Mesenchymal stem cell (in vitro differentiated cells and primary cell): ENCODE measurements around the gene JCHAIN.
A peak's percentile ranks its signal among the peaks of the same experiment; 100 is the strongest.

ENCODE experiments used
- DNase-seq: peaks from one replicate; pipeline ENCODE4 v3.0.0-alpha.2; 2013
- H2AFZ ChIP-seq: one replicate; pipeline ENCODE4 v1.6.1; 2013; ENCODE audit warnings: low read depth, mild to moderate bottlenecking, control low read depth, inconsistent platforms, low read length, moderate library complexity
- H2AK5ac ChIP-seq: 2 replicates; pipeline ENCODE4 v1.6.1; 2013; ENCODE audit warnings: low read length, moderate library complexity, mild to moderate bottlenecking, inconsistent platforms; ENCODE audit not compliant: severe bottlenecking
- H2BK120ac ChIP-seq: one replicate; pipeline ENCODE4 v1.6.1; 2013; ENCODE audit warnings: low read depth, mild to moderate bottlenecking, inconsistent platforms, low read length, moderate library complexity
- H2BK12ac ChIP-seq, 2 experiments: one replicate each; pipeline ENCODE4 v1.6.1; 2013; ENCODE audit warnings: inconsistent platforms in 2 of 2, low read length in 2 of 2, mild to moderate bottlenecking in 2 of 2, moderate library complexity in 2 of 2, control low read depth in 1 of 2
- H2BK15ac ChIP-seq: one replicate; pipeline ENCODE4 v1.6.1; 2013; ENCODE audit warnings: mild to moderate bottlenecking, low read depth, inconsistent platforms; ENCODE audit not compliant: poor library complexity, severe bottlenecking
- H2BK5ac ChIP-seq: 2 replicates; pipeline ENCODE4 v1.6.1; 2013; ENCODE audit warnings: low read depth, mild to moderate bottlenecking, low read length, control low read depth, inconsistent platforms; ENCODE audit not compliant: poor library complexity, severe bottlenecking
- H3K14ac ChIP-seq, 2 experiments: one replicate each; pipeline ENCODE4 v1.6.1; 2013; ENCODE audit warnings: inconsistent platforms in 2 of 2, low read length in 2 of 2, control low read depth in 1 of 2, mild to moderate bottlenecking in 1 of 2, moderate library complexity in 1 of 2
- H3K18ac ChIP-seq, 2 experiments: one replicate each; pipeline ENCODE4 v1.6.1; 2013; ENCODE audit warnings: inconsistent platforms in 2 of 2, low read length in 2 of 2, control low read depth in 1 of 2, low read depth in 1 of 2, mild to moderate bottlenecking in 1 of 2
- H3K23ac ChIP-seq, 2 experiments: one replicate each; pipeline ENCODE4 v1.6.1; 2013; ENCODE audit warnings: inconsistent platforms in 2 of 2, low read length in 2 of 2, mild to moderate bottlenecking in 2 of 2, moderate library complexity in 2 of 2, control low read depth in 1 of 2
- H3K27ac ChIP-seq: 2 replicates; pipeline ENCODE4 v1.5.1; 2013; ENCODE audit warnings: mild to moderate bottlenecking, moderate library complexity, low read length, control low read depth, inconsistent platforms; ENCODE audit not compliant: poor library complexity, severe bottlenecking
- H3K27me3 ChIP-seq, 2 experiments: 2 replicates each; pipeline versions ENCODE4 v1.6.1 to v1.7.0; 2013; ENCODE audit warnings: low read length in 2 of 2, mild to moderate bottlenecking in 2 of 2, moderate library complexity in 2 of 2, control low read depth in 1 of 2, inconsistent platforms in 1 of 2; ENCODE audit not compliant: control insufficient read depth in 1 of 2, insufficient read depth in 1 of 2
- H3K36me3 ChIP-seq, 2 experiments: 2 replicates each; pipeline versions ENCODE4 v1.6.1 to v1.7.0; 2013; ENCODE audit warnings: low read length in 2 of 2, control low read depth in 1 of 2, inconsistent platforms in 1 of 2, low read depth in 1 of 2, mild to moderate bottlenecking in 1 of 2; ENCODE audit not compliant: insufficient read depth in 2 of 2, control insufficient read depth in 1 of 2
- H3K4ac ChIP-seq, 2 experiments: one replicate each; pipeline ENCODE4 v1.6.1; 2013; ENCODE audit warnings: inconsistent platforms in 2 of 2, low read length in 2 of 2, mild to moderate bottlenecking in 2 of 2, moderate library complexity in 2 of 2, control low read depth in 1 of 2, low read depth in 1 of 2
- H3K4me1 ChIP-seq: 2 replicates; pipeline ENCODE4 v1.6.1; 2013; ENCODE audit warnings: low read depth, low read length, control low read depth; ENCODE audit not compliant: control insufficient read depth, insufficient read depth
- H3K4me2 ChIP-seq: 2 replicates; pipeline ENCODE4 v1.6.1; 2013; ENCODE audit warnings: low read length, mild to moderate bottlenecking, inconsistent platforms; ENCODE audit not compliant: poor library complexity, severe bottlenecking
- H3K4me3 ChIP-seq, 2 experiments: 2 replicates each; pipeline versions ENCODE4 v1.5.1 to v1.7.0; 2013; ENCODE audit warnings: low read length in 2 of 2, mild to moderate bottlenecking in 2 of 2, control low read depth in 1 of 2, low read depth in 1 of 2; ENCODE audit not compliant: insufficient read depth in 1 of 2
- H3K79me1 ChIP-seq: replicated peaks from 2 replicates; pipeline ENCODE4 v1.6.1; 2013; ENCODE audit warnings: mild to moderate bottlenecking, control low read depth, low read length, inconsistent platforms; ENCODE audit not compliant: poor library complexity, severe bottlenecking
- H3K9ac ChIP-seq: 2 replicates; pipeline ENCODE4 v1.7.0; 2013; ENCODE audit warnings: mild to moderate bottlenecking, low read length, moderate library complexity
- H3K9me3 ChIP-seq: 2 replicates; pipeline ENCODE4 v1.7.0; 2013; ENCODE audit warnings: mild to moderate bottlenecking, low read length; ENCODE audit not compliant: control insufficient read depth
- H4K8ac ChIP-seq: one replicate; pipeline ENCODE4 v1.6.1; 2013; ENCODE audit warnings: inconsistent platforms, mild to moderate bottlenecking, low read length, moderate library complexity
- H4K91ac ChIP-seq: one replicate; pipeline ENCODE4 v1.6.1; 2013; ENCODE audit warnings: mild to moderate bottlenecking, low read length, inconsistent platforms
- WGBS: methylation state at CpG from one replicate; pipeline ENCODE4 v1.1.7; 2013; ENCODE audit warnings: mixed read lengths; 5-methylcytosine and 5-hydroxymethylcytosine counted together

The JCHAIN gene

DNA sequence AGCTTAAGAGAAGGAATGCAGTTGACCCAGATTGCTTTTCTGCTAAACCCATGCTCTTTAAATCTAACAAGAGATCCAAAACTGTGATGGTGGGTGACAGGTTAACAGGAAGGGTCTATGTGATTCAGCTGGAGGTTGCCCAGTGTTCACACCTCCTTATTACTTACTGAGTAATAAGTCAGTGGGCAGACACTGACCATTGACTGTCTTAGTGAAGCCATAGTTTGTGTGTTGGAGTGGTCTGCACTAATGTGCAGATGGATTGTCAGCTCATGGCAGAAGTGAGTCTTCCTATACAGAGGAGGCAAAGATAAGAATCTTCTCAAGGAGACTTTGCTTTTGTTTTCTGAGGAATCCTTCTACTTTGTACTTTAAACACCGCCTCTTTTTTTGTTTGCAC lies 40.2 kb upstream of the JCHAIN start:
- WGBS = no CpG with 5 or more reads among the region's 1 CpG
- H3K4ac ChIP-seq = no peak overlapping the region
- no peak overlapping the region for H4K8ac ChIP-seq
- no peak overlapping the region for H4K91ac ChIP-seq
- no peak overlapping the region for H2BK12ac ChIP-seq
- no peak overlapping the region for H2AK5ac ChIP-seq
- H3K4me1 ChIP-seq = peaks cover 3% of the 10 kb centered on the region
- H3K79me1 ChIP-seq = peaks cover 12% of the 10 kb centered on the region
- no peak overlapping the region for H2BK15ac ChIP-seq
- no peaks in the 10 kb centered on the region for H3K9me3 ChIP-seq
- no peak overlapping the region for H2BK120ac ChIP-seq
- H2BK5ac ChIP-seq = no peak overlapping the region
- peak overlapping the region in 1 of 2 experiments; percentile 85 for H3K4me3 ChIP-seq
- peak; percentile 21 for DNase-seq
- H3K23ac ChIP-seq = no peak overlapping the region
- H3K27me3 ChIP-seq = no peaks in the 10 kb centered on the region
- no peak overlapping the region for H2AFZ ChIP-seq
- peak overlapping the region; percentile 83 for H3K27ac ChIP-seq
- H3K14ac ChIP-seq = no peak overlapping the region
- H3K4me2 ChIP-seq = peak overlapping the region; percentile 96
- no peaks in the 10 kb centered on the region for H3K36me3 ChIP-seq
- peak overlapping the region; percentile 90 for H3K9ac ChIP-seq
- no peak overlapping the region for H3K18ac ChIP-seq

GRCh38 chr4:70706044-70706461 lies 39.7 kb upstream of the JCHAIN start:
- H3K4me3 ChIP-seq = peak overlapping the region; percentile 85 to 97
- peaks cover 3% of the 10 kb centered on the region for H3K4me1 ChIP-seq
- H3K9me3 ChIP-seq = no peaks in the 10 kb centered on the region
- peak overlapping the region; percentile 83 for H3K27ac ChIP-seq
- H2AFZ ChIP-seq = no peak overlapping the region
- no peak overlapping the region for H4K91ac ChIP-seq
- peaks cover 11% of the 10 kb centered on the region for H3K79me1 ChIP-seq
- H4K8ac ChIP-seq = no peak overlapping the region
- no peak overlapping the region for H2BK120ac ChIP-seq
- no peak overlapping the region for H2BK5ac ChIP-seq
- no peak overlapping the region for H3K23ac ChIP-seq
- no peaks in the 10 kb centered on the region for H3K27me3 ChIP-seq
- H3K36me3 ChIP-seq = no peaks in the 10 kb centered on the region
- no peak overlapping the region for H3K14ac ChIP-seq
- no peak overlapping the region for H2BK12ac ChIP-seq
- H3K4me2 ChIP-seq = peak overlapping the region; percentile 96
- H2AK5ac ChIP-seq = no peak overlapping the region
- DNase-seq = no peak
- WGBS = 13% methylated on average over 5 of the region's 7 CpGs
- H3K4ac ChIP-seq = no peak overlapping the region
- no peak overlapping the region for H3K18ac ChIP-seq
- peak overlapping the region; percentile 90 for H3K9ac ChIP-seq
- H2BK15ac ChIP-seq = peak overlapping the region; percentile 97

GRCh38 chr4:70705183-70706043 lies 39.1 kb upstream of the JCHAIN start:
- peak overlapping the region; percentile 85 to 97 for H3K4me3 ChIP-seq
- peak overlapping the region; percentile 95 for H2AFZ ChIP-seq
- no peaks in the 10 kb centered on the region for H3K36me3 ChIP-seq
- H2BK12ac ChIP-seq = peak overlapping the region in 1 of 2 experiments; percentile 77
- H4K91ac ChIP-seq = peak overlapping the region; percentile 61
- peak overlapping the region in 1 of 2 experiments; percentile 83 for H3K23ac ChIP-seq
- H2BK15ac ChIP-seq = peak overlapping the region; percentile 97
- peak overlapping the region; percentile 86 to 94 for H3K18ac ChIP-seq
- DNase-seq = peak; percentile 70
- H2BK5ac ChIP-seq = peak overlapping the region; percentile 95
- peak overlapping the region; percentile 90 for H3K9ac ChIP-seq
- H3K4ac ChIP-seq = peak overlapping the region in 1 of 2 experiments; percentile 88
- H2BK120ac ChIP-seq = peak overlapping the region; percentile 34
- peaks cover 3% of the 10 kb centered on the region for H3K4me1 ChIP-seq
- H3K27ac ChIP-seq = peak overlapping the region; percentile 83
- no peaks in the 10 kb centered on the region for H3K9me3 ChIP-seq
- peaks cover 11% of the 10 kb centered on the region for H3K79me1 ChIP-seq
- peak overlapping the region; percentile 54 for H4K8ac ChIP-seq
- WGBS = 1% methylated on average over 76 of the region's 86 CpGs
- no peak overlapping the region for H2AK5ac ChIP-seq
- H3K14ac ChIP-seq = peak overlapping the region in 1 of 2 experiments; percentile 86
- H3K27me3 ChIP-seq = no peaks in the 10 kb centered on the region
- H3K4me2 ChIP-seq = peak overlapping the region; percentile 96

GRCh38 chr4:70704931-70705182 lies 38.5 kb upstream of the JCHAIN start:
- peak overlapping the region; percentile 49 for H2BK120ac ChIP-seq
- 0% methylated on average over 10 of the region's 39 CpGs for WGBS

More at GRCh38 chr4:70704931-70705182, 38.5 kb upstream of the JCHAIN start:
- Histone ChIP-seq H3K14ac (peak overlapping the region in 1 of 2 experiments; percentile 95), H4K91ac (peak overlapping the region; percentile 86), H3K27me3 (no peaks in the 10 kb centered on the region), H2BK15ac (peak overlapping the region; percentile 90), H3K4me3 (peak overlapping the region; percentile 85 to 97), H3K4me1 (peaks cover 3% of the 10 kb centered on the region), H3K4me2 (peak overlapping the region; percentile 96), H2BK12ac (peak overlapping the region in 1 of 2 experiments; percentile 82), H3K27ac (no peak overlapping the region), H4K8ac (peak overlapping the region; percentile 54), H2BK5ac (peak overlapping the region; percentile 95), H3K4ac (peak overlapping the region in 1 of 2 experiments; percentile 87), H3K9ac (peak overlapping the region; percentile 90), H3K18ac (peak overlapping the region; percentile 86 to 94), H3K23ac (peak overlapping the region in 1 of 2 experiments; percentile 99), H2AK5ac (no peak overlapping the region), H2AFZ (peak overlapping the region; percentile 95), H3K9me3 (no peaks in the 10 kb centered on the region), H3K79me1 (peaks cover 11% of the 10 kb centered on the region), H3K36me3 (no peaks in the 10 kb centered on the region)
- DNase-seq = no peak
